IPS-NIHi11 (cell line): Measurements from ENCODE around the gene SH2D5.

Source experiments
- DNase-seq: peaks from one replicate; pipeline ENCODE4 v3.0.0; 2012; ENCODE audit warnings: mixed read lengths, low spot score

The SH2D5 gene

DNA sequence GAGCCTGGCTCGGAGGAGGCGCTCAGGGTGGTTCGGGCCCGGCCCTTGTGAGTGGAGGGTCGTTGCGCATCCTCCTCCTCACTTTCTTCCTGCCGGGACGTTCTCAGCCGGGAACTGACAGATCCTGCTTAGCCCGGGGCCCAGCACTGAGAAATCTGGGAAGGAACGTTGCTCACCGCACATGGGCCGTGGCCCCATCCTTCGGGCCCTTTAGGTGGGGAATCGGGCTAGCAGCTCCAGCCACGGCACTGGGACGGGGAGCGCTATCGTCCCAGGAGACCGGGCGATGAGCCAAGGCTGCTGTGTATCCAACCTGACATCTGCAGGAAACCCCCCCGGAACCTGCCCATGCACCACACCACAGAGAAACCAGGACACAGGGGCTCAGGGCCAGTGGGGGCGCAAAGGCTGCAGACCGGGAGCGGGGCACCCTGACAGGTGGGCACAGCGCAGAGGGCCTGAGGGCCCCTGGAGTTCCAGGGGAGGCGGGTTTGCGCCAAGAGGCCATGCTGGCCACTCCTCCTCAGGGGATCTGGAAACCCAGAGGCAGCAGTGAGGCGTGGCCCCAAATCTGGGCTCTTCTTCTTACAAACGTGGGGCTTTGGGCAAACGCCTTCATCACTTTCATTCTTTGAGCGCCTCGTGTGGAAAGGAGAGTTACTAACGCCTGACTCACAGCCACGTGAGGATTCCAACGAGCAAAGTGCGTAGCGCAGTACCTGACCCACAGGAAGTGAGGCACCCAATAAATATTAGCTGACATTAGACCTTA is at the start of gene SH2D5:
Gene SH2D5, minus strand, starts transcription at position 116 of the 772 bp plus-strand sequence. CDS start 4,659 bp downstream, outside the sequence.
- peak; percentile 63 for DNase-seq

DNA sequence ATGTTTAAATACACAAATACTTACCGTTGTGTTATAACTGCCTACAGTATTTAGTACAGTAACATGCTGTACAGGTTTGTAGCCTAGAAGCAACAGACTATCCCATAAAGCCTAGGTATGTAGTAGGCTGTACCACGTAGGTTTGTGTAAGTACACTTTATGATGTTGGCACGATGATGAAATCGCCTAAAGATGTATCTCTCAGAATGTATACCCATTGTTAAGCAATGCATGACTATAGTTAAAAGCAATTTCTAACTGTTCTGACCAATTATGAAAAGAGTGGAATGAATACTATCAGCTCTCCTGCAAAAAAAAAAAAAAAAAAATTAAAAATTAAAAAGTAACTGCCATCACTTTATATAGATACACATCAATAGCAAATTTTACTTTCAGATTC is 43.2 kb upstream of the SH2D5 start:
- DNase-seq, result no peak

DNA sequence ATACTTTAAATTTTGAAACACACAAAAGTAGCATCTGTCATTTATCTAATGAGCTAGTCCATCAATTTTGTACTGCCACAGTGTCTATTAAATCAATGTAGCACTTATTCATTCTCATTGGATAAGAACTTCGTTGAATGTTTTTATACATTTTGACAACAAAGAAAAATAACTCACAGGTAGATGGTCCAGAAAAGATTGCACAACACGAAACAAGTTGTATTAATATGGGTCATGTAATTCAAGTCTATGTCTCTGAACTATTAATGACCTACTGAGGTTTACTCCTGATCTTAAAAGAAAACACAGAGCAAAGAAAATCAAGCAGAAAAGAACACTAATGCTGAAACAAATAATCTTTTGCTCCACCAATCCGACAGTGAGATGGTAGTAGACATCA is 39.3 kb upstream of the SH2D5 start:
- no peak for DNase-seq

DNA sequence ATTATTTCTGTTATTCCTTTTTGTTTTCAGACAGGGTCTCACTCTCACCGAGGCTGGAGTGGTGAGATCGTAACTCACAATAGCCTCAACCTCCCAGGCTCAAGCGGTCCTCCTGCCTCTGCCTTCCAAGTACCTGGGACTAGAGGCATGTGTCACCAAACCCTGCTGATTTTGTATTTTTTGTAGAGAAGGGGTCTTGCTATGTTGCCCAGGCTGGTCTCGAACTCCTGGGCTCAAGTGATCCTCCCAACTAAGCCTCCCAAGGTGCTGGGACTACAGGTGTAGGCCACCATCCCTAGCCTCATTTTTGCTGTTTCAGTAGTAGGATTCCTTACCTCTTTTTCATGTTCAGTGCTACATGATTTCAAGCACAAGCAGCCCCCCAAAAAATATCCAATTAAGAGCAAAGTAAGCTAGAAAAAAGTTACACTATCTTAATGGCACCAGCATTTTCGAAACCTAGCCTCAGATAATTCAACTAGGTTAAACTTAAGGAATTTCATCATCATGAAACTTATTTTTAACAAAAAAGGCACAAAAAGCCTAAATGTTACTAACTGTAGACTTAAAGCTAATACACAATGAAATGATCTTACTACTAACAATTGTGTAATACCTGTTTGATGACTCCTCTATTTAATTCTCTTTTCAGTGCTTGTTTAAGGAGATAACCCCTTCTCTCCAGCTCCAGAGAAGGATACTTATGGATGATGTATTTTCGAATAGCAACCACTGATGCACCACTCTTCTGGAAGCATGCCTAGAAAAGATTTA is 38.0 kb upstream of the SH2D5 start:
- DNase-seq, result no peak

DNA sequence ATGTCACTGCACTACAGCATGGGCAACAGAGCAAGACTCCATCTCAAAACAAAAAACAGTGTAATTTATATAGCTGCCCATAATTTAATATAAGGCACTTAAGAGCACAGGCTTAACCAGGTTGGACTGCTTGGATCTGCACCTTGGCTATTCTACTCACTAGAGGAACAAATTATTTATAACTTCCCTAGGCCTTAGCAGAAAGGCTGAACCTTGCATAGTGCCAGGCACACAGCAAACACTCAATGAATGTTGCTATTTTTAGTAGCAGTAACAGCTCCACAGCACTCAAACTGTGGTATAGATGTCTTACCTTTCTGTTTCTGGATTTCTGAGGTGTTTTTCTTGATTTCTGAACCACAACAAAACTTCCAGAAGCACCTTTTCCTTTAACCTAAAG is 34.8 kb upstream of the SH2D5 start:
- no peak for DNase-seq

DNA sequence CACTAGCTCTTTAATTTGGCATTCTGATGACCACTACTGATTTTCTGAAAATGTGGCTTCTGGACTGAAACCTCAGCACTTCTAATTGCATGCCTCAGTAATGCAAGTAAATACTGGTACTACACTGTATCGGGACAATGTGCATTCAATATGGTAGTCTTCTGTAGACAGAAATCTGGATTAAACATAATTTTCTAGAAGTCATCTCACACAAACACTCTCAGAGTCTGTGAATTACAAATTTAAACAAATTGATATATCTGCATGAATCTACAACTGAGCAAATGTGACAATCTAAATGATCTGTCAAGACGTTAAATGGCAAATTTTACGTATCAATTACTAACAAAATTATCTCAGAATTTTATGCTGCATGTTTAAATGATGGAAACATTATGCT is 30.9 kb upstream of the SH2D5 start:
- no peak for DNase-seq

DNA sequence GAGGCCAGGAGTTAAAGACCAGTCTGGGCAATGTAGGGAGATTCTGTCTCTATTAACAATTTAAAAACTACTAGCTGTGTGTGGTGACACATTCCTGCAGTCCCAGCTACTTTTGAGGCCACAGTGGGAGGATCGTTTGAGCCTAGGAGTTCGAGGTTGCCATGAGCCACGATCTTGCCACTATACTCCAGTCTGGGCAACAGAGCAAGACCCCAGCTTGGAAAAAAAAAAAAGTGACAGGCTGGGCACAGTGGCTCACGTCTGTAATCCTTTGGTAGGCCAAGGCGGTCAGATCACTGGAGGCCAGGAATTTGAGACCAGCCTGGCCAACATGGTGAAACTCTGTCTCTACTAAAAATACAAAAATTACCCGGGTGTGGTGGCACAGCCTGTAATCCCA is 27.8 kb upstream of the SH2D5 start:
- DNase-seq, result no peak

DNA sequence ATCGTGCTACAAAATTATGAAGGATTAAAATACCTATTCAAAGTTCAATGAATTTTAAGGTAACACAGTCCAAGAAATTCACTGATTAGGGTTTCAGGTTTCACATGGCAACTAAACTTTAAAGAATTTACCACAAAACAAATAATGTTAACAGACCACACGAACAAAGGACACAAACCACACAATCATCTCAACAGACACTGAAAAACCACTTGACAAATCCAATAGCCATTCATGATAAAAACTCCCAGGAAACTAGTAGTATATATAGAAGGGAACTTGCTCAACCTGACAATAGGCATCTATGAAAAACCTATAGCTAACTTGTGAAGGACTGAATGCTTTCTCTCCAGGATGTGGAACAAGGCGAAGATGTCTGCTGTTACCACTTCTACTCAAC is 21.1 kb upstream of the SH2D5 start:
- no peak for DNase-seq

DNA sequence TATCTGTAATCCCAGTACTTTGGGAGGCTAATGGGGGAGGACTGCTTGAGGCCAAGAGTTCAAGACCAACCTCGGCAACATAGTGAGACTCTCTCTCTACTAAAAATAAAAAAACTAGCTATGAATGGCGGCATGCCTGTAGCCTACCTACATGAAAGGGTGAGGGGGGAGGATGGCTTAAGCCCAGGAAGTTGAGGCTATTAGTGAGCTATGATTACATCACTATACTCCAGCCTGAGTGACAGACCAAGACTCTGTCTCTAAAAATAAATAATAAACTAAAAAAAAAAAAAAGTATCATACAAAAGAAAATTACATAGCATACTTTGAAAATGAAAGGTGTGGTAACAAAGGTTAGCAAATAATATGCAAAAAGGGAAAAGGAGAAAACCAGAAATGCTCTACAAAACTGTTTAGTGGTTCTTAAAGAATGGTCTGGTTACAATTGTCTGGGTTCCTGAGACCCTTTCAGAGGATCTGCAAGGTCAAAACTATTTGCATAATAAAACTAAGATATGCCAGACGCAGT is 19.0 kb upstream of the SH2D5 start:
- DNase-seq, result no peak

DNA sequence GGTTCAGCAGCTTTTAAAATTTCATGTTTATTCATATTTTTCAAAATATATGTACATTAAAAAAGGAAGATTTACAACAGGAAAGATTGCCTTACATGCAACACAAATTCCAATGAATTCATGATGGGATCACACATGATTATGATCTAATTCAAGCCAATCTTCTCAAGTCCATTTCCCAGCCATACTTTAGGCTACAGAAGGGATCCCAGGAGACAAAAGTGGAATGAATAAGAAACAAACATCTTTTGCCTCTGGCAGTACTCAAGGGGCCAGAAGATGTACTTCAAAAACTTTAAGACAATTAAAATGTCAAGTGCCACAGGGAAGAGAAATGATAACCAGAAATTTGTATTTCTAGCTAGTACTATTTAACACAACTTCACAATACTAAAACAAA is 10.2 kb upstream of the SH2D5 start:
- DNase-seq, result no peak

DNA sequence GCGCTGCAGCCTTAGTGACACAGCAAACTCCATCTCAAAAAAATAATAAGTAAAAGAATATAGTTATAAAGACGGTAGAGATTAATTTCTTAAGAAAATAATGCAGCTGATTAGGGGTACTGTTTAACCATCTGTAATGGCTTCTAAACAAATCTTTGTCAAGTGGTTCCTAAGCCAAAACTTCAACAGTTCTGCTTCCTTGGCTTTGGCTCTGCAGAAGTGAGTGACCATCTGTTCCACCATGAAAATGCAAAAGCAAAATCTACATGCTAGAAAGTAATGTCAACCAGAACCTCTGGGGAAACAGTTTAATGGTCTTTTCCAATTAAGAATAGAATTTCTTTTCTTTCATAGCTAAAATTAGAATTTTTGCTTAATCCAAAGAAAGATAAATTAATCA is 8.3 kb upstream of the SH2D5 start:
- no peak for DNase-seq

DNA sequence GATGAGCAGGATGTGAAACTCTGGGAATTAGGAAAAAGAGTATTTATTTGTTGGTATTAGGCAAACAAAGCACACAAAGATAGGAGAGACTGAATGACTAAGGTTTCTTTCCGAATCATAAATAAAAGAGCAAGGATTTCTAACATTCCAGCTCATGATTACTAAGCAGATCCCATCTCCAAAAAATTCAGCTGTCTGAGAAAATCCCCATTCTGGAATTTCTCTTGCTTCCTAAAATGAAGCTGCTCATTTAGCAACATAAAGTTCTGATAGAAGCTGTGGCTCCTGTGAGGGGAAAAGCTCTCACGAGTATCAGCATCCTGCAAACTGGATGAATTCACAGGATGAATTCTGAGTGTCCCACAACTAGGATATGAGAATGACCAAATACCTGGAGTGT is 6.7 kb upstream of the SH2D5 start:
- no peak for DNase-seq

DNA sequence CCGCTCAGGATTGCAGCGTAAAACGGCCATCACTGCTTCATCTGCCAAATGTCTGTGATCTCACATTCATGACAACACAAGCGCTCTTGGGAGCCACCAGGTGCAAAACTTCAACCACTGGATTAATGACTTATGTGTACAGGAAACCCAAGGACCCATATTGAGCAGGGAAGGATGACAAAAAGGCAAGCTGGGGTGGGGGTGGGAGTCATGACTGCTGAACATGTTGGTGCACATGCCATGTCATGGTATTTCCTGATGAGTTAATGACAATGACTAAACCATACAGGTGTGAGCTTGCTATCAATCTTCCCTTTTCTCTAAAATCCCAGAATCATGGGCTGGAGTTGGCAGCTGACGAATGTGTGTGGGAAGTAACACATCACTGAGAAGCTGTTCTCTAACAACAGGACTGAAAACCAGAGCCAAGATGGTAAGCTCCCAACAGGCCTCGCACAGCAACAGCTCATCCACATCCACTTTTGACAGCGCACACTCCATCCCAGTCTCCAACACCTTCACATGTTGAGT is 3.1 kb upstream of the SH2D5 start:
- DNase-seq, result no peak

DNA sequence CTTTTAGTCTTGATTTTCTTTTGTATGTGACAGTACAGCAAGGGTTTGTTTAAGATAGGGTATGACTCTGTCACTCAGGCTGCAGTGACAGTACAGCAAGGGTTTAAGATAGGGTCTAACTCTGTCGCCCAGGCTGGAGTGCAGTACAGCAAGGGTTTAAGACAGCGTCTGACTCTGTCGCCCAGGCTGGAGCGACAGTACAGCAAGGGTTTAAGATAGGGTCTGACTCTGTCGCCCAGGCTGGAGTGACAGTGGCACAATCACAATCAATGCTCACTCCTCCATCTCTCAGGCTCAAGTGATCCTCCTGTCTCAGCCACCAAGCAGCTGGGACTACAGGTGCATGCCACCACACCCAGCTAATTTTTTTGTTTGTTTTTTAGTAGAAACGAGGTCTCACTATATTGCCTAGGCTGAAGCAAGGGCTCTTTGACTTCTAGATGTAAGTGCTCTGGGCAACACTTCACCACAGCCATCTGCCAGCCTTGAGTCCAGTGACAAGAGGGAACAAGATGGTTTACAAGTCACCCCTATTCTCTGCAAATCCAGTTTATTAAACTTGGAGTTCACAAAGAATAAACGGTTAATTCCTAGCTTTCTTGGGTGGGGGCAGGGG is 965 bp upstream of the SH2D5 start:
- no peak for DNase-seq

DNA sequence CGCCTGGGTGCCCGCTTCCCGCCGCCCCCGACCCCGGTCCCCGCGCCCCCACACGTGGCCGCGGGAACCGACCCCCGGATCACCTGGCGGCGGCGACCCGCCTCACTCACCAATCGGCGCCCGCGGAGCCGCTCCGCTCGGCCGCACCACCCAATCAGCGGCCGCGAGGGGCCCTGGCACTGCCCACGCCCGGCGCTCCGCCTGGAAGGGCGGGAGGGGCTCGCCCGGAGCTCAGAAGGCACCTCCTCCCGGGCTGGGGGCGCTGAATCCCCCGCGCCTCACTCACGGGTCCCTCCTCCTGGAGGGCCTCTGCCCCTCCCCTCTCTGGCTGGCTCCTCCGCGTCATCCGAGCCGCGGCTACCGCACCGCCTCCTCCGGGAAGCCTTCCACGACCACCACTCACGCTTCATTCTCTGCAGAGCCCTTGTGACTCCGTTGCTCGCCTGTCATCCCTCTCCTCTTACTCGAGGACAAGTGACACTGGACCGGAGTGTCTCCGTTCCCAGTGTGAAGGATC is 374 bp downstream of the SH2D5 start:
- DNase-seq, result peak; percentile 96

DNA sequence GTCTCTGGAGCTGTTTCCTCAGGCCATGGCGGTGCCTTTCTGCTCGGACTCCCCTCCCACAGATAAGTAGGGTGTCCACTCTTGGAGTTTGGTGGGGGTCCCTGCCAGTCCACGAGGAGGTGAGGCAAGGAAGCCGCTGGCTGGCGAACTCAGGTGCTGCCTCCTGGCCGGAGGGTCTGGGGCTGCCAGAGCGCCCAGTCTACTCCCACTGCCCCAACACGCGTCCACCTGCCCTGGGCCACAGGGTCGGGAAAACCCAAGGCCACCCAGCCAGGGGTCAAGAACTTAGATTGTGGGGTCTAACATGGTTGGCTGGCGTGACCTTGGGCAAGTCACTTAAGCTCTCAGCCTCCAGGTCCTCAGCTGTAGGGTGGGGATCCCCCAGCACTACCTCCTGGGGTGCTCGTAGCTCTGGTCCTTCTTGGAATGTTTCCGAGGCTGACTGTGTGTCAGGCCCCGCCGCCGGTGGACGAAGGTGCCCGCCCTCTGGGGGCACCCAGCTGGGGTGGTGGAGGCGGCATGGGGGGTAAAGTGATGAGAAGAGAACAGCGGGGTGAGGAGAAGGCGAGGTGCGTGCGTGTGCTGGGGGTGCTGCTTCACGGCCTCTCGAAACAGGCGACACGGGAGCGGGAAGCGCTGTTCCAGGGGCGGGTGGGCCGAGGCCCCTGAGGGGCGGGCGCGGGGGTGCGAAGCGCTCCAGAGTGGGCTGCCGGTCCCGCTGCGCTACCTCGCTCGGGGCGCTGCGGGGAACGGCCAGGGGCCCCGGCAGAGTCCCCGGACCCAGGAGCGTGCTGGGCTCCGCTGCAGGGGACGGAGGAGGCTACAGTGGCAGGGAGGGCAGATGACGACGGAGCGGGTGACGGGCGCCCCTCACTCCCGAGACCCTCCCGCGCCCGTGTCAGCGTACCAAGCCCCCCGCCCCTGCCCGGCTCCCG is 1.2 kb downstream of the SH2D5 start:
- DNase-seq, result no peak

DNA sequence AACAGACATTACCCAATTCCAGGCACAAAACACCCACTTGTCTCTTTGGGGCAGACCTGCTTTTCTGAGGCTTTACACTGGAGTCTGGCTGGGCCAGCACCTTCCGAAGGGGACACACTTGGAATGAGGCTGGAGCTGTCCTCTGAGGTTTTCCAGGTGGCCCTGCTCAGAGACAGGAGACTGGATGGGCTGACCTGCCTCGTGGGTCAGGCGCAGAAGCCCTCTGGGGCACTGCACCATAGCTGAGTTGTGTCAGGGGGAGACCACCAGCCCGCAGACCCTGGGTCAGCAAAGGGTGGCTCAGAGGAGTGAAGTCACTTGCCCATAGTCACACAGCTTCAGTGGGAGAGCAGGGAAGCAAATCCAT is 1.8 kb downstream of the SH2D5 start:
- no peak for DNase-seq

DNA sequence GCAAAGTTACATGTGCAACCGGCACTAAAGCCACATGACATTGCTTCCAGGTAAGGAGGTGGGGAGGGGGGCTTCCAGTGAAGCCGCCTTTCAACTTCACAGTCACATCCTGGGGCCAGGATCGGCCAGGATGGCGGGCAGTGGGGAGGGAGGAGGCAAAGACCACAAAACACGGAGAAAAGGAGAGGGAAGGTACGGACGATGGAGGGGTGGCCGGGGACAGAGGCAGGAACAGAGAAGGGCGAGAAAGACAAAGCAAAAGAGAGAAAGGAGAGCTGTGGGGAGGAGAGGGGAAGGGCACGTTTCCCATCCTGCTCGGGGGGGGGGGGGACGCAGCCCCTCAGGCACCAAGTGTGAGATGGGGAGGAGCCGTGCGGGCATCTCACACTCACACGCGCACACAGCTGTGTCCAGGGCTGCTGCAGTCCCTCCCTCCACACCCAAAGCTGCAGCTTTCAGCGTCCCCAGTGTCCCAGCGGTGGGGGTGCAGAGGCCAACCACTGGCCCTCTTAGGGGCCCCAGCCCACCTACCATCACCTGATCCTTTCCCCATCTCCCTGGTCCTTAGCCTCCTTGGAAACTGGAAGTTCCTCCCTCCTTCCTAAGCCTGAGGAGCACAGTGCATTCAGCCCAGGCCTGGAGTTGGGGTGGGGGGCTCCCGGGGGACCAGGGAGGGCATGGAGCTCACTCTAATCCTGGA is 2.4 kb downstream of the SH2D5 start:
- no peak for DNase-seq

DNA sequence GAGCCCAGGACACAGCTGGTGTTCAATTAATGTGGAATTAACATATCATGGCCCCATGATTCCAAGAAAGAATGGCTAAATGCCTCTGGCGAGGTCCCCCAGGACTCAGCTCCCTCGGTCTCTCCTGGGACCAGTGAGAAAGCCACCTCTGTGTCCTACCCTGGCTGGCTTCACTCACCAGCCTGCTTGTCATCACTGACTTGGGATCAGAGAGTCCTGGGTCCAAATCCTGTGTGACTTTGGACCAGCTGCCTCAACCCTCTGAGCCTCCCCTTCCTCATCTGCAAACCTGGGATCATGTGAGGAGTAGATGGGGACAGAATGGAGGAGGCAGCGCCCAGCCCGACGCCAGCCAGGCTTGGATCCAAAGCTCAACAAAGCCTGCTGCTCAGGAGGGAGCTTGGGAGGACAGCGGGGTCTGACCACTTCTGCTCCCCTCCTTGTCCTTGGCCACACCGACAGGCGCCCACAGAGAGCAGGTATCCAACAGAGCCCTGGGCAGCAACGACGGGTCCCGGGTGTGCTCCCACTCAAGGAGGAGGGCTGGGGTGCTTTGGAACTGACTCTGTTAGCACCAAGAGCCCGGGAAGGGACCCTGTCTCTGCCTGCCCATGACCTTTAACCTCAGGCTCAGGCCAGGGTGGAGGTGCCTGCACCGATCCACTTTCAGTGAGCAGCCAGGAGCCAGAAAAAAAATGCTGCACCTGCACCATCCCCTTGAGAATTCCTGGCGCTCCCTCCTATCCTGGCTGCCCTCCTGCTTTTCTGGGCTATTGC is 3.2 kb downstream of the SH2D5 start:
- DNase-seq, result no peak
